SHP77 treated with DMSO at 0.1 percent for 48 hours (cell line): Measurements from ENCODE around the gene MALT1.
"Not testable (repeated sequence)": the region's sequence is repeated elsewhere in the genome, so short reads cannot be mapped to it uniquely, and the experiment has no call there.

Source experiments
- DNase-seq: peaks from one replicate; lab custom pipeline; 2025; lab: John Stamatoyannopoulos, UW

MALT1 gene, protein sequence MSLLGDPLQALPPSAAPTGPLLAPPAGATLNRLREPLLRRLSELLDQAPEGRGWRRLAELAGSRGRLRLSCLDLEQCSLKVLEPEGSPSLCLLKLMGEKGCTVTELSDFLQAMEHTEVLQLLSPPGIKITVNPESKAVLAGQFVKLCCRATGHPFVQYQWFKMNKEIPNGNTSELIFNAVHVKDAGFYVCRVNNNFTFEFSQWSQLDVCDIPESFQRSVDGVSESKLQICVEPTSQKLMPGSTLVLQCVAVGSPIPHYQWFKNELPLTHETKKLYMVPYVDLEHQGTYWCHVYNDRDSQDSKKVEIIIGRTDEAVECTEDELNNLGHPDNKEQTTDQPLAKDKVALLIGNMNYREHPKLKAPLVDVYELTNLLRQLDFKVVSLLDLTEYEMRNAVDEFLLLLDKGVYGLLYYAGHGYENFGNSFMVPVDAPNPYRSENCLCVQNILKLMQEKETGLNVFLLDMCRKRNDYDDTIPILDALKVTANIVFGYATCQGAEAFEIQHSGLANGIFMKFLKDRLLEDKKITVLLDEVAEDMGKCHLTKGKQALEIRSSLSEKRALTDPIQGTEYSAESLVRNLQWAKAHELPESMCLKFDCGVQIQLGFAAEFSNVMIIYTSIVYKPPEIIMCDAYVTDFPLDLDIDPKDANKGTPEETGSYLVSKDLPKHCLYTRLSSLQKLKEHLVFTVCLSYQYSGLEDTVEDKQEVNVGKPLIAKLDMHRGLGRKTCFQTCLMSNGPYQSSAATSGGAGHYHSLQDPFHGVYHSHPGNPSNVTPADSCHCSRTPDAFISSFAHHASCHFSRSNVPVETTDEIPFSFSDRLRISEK

DNA sequence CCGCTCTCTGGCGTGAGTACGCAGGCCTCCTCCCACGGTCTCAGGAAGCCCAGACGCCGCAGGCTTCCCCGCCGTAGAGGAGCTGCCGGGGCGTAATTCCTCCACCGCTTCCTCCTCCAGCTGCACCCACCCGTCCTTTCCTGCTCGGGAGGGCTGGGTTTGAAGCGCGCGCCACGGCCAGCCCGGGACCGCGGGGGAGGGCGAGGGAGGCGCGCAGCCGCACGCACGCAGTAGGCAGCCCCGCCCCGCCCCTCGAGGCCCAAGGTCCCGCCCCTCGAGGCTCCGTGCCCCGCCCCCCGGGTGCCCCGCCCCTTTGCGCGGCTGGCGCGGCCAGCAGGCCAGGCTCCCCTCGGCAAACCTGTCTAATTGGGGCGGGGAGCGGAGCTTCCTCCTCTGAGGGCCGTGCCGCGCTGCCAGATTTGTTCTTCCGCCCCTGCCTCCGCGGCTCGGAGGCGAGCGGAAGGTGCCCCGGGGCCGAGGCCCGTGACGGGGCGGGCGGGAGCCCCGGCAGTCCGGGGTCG, at the start of gene MALT1:
Gene MALT1, plus strand, starts transcription at position 355 of the 521 bp plus-strand sequence. CDS start 179 bp downstream, outside the sequence.
- peak; percentile 73 for DNase-seq

- DNase-seq, result no peak
Measured at GRCh38 chr18:58624011-58624410, 47.3 kb upstream of the MALT1 start.

GRCh38 chr18:58625839-58626238, 45.4 kb upstream of the MALT1 start:
- DNase-seq, result no peak

DNA sequence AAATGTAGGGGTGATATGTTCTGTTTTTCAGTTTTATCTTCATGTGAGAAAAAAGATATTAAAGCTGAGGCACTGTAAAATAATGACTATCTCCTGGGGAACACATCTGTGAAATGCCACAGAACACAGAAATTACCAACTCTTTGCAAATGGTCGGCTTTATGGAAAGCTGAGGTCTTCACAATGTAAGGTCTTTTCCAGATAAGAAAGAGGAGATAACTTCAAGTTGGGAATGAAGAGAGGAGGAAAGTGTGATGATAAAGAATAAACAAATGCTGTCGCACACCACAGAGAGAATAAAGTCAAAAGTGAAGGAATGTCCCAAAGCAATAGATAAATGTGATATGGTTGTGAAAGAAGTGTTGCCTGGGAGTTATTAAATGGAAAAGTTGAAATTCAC, 41.2 kb upstream of the MALT1 start:
- no peak for DNase-seq

- DNase-seq, result no peak
Measured at GRCh38 chr18:58631301-58631700, 40.0 kb upstream of the MALT1 start.

- no peak for DNase-seq
Measured at GRCh38 chr18:58632552-58632951, 38.7 kb upstream of the MALT1 start.

DNA sequence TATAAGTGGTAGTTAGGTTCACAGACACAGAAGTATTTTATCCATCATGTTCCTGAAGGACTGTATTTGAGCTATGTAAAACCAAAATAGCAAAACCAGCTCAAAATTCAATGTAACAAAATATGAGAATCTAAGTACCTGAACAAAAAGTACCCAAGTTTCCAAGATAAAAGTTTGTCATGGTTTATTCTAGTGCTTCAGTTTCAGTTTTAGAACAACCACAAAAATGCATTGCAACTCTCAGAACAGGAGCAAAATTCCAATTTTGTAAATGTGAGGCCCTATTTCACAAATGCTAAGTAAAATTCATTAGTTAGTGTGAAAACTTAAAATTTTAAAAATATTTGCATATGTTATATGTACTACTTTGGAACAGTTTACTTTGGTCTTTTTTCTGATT, 37.4 kb upstream of the MALT1 start:
- no peak for DNase-seq

- DNase-seq, result no peak
Measured at GRCh38 chr18:58635891-58636290, 35.4 kb upstream of the MALT1 start.

DNA sequence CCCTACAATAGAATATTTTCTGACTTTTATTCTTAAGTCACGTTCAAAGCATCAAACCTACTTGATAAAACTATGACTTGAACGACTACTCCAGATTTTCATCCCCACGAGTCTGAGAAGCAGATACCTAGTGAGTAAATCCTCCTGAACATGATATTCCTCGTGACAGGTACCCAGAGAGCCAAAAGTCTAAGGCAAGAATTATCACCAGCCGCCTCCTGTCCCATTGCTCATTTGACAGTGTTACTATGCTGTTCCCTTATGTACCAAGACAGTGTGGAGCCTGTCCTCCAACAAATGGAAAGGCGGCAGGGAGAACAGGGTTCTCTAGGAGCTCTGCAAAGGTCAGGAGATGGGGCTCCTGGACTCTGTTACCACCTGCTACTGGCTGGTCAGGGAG, 34.1 kb upstream of the MALT1 start:
- DNase-seq, result no peak

GRCh38 chr18:58637946-58638345, 33.3 kb upstream of the MALT1 start:
- no peak for DNase-seq

DNA sequence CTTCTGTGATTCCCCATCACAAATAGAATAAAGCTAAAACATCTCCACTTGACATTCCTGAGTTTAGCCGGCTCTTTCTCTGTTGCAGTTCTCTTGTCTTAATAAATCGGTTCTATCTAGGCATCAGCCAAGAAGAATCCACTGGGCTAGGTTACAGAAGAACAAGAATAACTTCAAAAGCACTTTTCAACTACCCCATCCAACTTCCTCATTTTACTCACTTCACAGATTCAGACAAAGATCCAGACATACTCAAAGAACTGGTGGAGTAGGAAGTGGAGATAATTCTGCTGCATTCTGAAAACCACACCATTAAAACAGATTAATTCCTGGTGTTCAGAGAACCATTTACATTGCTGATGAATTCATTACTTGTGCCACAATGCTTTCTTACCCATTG, 32.8 kb upstream of the MALT1 start:
- DNase-seq, result no peak

DNA sequence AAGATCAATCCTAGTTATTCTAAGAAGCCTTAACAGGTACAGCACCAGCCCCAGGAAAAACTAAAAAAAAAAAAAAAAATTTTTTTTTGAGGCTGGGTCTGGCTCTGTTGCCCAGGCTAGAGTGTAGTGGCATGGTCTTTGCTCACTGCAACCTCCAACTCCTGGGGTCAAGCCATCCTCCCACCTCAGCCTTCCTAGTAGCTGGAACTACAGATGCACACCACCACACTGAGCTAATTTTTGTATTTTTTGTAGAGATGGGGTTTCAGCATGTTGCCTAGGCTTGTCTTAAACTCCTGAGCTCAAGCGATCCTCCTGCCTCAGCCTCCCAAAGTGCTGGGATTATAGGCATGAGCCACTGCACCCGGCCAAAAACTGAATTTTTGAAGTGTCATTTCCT, 32.0 kb upstream of the MALT1 start:
- DNase-seq, result no peak

DNA sequence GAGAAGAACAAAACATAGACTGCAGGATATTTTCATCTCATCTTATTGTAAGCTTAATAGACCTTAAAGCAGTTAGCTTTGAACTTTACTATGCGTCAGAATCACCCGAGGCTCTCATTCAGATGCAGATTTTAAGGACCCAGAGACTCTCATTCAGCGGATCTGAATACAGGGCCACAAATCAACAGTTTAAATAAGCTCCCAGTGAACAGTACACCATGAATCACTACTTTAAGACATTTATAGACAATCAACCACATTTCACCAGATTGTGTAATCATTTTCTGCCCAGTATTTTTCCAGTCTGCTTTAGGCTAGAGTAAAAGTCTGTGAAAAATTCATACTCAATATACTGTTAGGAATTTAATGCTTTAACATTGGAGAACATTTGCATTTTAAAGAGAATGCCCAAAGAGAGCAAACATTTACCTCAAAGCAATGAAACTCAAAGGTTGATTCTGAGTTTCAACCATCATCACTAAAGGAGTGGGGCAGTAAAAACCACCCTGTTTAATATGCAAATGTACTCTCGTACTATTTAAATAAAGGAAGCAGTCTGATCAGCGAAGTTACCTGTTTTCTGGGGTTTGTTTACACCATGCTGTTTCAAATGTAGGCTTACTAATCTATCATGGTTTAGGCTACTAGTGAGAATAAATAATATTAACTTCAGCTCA, 31.4 kb upstream of the MALT1 start:
- no peak for DNase-seq

DNA sequence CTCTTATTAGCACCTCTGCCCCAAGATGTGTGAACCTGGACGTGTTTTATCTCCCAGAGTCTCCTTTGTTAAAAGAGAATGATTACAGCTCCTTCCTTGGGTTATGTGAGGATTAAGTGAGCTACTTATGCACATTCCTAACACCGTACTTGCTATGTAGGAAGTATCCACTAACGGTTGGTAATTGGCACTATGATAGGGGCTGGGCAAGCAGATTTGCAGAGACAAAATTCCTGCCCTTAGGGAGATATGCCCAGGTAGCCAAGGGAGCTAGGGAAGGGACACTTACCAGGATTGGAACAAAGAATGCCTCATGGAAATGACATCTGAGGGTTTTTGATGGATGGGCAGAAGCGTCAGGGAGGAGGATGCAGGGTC, 30.8 kb upstream of the MALT1 start:
- DNase-seq, result no peak

DNA sequence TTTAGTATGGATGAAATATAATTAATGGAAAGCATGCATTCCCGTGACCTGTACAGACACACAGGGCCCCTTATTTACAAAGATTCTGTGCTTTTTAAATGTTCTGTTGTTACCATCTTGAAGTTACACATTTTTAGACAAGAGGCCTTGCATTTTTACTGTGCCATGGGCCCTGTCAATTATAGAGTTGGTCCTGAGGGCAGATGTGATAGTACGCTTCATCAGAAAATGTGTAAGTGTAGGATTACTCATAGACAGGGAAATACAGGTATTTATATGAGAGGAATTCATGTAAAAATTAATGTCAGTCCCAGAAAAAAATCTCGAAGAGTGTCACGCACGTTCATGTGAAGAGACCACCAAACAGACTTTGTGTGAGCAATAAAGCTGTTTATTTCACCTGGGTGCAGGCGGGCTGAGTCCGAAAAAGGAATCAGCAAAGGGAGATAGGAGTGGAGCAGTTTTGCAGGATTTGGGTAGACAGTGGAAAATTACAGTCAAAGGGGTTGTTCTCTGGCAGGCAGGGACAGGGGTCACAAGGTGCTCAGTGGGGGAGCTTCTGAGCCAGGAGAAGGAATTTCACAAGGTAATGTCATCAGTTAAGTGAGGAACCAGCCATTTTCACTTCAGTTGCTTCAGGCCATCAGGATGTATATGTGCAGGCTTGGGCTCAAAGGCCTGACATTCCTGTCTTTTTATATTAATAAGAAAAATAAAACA, 30.2 kb upstream of the MALT1 start:
- DNase-seq, result no peak

- not testable (repeated sequence) for DNase-seq
Measured at GRCh38 chr18:58643557-58643956, 27.7 kb upstream of the MALT1 start.

DNA sequence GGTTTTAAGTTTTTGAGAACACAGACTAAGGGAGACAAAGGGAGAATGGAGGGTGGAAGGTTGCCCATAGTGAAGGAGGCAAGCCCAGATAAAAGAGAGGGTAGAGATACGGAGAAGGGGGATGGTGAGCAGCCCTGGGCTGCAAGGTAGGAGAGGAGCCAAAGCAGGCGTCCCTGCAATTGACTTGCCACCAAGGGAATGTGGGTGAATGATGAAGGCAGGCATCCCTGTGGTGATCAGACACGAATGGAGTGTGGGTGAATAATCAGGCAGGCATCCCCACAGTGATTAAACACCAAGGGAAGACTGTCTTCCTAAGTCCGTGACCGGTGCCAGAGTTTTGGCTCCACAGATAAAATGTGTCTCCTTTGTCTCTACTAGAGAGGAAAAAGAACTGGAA, 25.9 kb upstream of the MALT1 start:
- DNase-seq, result no peak

- DNase-seq, result no peak
Measured at GRCh38 chr18:58646334-58646862, 24.9 kb upstream of the MALT1 start.

DNA sequence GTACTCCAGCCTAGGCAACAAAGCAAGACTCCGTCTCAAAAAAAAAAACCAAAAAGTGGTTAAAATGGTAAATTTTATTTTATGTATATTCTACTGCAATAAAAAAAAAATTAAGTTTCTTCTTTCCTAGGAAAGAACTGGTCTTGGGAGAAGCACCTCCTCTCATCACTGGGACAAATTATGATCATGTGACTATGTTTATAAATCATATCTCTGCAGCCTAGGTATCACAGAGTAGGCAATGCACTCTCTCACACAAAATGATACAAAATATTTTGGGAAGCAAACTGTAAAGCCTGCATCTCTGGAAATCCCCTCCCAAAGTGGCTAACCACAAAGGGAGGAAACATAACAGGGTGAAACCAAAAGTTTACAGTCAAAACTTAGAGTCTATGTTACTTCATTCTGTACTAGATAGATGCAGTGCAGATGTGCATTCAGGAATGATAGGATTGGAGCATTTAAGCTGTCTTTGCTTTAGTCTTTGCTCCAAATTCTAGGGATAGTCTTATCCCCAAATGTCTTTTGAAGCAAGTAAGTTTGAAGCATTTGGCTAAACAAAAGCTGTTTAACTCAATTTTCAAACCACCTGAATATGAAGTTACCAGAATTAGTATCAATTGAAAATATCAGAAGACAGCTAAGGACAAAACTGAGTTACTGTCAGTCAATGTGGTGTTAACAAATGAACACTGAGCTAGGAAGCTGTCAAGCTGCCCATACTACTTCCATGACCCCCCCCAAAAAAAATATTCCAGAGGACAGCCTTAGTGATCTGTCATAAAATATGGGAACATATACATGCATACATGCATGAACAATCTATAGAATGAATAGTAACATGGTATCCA, 21.1 kb upstream of the MALT1 start:
- no peak for DNase-seq

DNA sequence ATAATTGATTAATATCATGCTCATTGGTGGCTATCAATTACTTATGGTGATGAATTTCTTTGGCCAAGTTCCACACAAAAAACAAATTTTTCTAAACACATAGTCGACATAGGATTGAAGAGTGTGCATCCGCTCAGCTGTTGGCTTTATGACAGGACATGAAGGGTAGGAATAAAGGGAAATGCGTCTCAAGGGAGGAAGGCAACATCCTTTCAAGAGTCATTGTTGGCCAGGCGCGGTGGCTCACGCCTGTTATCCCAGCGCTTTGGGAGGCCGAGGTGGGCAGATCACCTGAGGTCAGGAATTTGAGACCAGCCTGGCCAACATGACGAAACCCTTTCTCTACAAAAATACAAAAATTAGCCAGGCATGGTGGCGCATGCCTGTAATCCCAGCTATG, 20.4 kb upstream of the MALT1 start:
- DNase-seq, result not testable (repeated sequence)
